ENCODE results near the gene SCT. TPM values are rescaled to one million over a fixed set of nuclear protein-coding genes. Genes with fewer than 3 reads are reported as not detected.

SCT gene
- total RNA-seq, 4 donors from 2014 or later, result 12.6 TPM; not detected in 3

DNA sequence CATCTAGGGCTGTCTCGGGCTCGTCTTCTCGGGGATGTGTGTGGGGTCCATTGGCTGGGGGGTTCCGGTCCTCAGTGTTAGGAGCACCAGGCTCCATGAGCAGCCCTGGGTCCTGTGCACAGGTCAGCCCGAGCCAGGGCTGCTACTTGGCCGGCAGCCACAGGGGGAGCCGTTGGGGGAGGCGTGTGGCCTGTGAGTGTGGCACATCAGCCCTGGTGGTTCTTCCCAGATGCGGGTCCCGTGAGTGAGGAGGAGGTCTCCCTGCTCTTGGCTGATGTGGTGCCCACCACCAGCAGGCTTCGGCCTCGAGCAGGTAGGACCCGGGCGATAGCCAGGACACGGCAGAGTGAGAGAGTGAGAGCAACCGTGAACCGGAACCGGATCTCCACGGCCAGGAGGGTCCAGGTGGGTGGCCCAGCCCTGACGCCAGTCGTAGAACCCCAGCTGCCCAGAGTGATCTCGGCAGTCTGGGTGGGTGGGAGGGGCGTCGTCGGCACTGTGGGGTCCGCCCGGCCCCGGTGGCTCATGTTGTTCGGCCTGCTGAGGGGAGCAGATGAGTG is 29.7 kb downstream of the SCT start:
- no peak overlapping the region for H3K4me3 ChIP-seq
- TF ChIP-seq, protein P1, sequence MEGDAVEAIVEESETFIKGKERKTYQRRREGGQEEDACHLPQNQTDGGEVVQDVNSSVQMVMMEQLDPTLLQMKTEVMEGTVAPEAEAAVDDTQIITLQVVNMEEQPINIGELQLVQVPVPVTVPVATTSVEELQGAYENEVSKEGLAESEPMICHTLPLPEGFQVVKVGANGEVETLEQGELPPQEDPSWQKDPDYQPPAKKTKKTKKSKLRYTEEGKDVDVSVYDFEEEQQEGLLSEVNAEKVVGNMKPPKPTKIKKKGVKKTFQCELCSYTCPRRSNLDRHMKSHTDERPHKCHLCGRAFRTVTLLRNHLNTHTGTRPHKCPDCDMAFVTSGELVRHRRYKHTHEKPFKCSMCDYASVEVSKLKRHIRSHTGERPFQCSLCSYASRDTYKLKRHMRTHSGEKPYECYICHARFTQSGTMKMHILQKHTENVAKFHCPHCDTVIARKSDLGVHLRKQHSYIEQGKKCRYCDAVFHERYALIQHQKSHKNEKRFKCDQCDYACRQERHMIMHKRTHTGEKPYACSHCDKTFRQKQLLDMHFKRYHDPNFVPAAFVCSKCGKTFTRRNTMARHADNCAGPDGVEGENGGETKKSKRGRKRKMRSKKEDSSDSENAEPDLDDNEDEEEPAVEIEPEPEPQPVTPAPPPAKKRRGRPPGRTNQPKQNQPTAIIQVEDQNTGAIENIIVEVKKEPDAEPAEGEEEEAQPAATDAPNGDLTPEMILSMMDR (IDR thresholded peaks at IDR 0.05), result no peak
- no peak for TF ChIP-seq POLR2A (IDR thresholded peaks at IDR 0.05)
- H3K36me3 ChIP-seq, result peaks cover 0 to 99% (median 0%) of the 10 kb centered on the region in 3 donors
- H3K9me3 ChIP-seq, result no peaks in the 10 kb centered on the region
- H3K27ac ChIP-seq, result no peak overlapping the region
- no peak for DNase-seq
- no peaks in the 10 kb centered on the region for H3K27me3 ChIP-seq
- H3K4me1 ChIP-seq, result no peaks in the 10 kb centered on the region

DNA sequence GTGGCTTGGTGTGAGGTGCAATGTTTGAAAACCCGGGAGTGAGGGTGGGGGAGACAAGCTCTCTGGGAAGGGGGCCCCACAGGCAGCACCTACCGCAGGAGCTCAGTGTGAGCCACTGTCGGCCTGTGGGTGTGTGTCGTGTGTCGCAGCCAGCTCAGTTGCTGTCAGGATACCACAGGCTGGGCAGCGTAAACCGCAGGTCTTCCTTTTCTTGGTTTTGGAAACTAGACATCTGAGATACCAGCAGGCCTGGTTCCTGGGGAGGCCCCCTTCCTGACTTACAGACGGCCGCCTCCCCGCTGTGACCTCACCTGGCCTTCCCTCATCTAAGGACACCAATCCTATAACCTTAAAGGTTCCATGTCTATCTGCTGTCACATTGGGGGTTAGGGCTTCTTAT is 30.6 kb downstream of the SCT start:
- no peak overlapping the region for H3K27ac ChIP-seq
- no peaks in the 10 kb centered on the region for H3K27me3 ChIP-seq
- H3K9me3 ChIP-seq, result no peaks in the 10 kb centered on the region
- H3K36me3 ChIP-seq, result peaks cover 0 to 97% (median 0%) of the 10 kb centered on the region in 3 donors
- DNase-seq, result no peak
- H3K4me3 ChIP-seq, result no peak overlapping the region
- TF ChIP-seq, protein P1 (IDR thresholded peaks at IDR 0.05), result no peak
- TF ChIP-seq POLR2A (IDR thresholded peaks at IDR 0.05), result no peak
- no peaks in the 10 kb centered on the region for H3K4me1 ChIP-seq

DNA sequence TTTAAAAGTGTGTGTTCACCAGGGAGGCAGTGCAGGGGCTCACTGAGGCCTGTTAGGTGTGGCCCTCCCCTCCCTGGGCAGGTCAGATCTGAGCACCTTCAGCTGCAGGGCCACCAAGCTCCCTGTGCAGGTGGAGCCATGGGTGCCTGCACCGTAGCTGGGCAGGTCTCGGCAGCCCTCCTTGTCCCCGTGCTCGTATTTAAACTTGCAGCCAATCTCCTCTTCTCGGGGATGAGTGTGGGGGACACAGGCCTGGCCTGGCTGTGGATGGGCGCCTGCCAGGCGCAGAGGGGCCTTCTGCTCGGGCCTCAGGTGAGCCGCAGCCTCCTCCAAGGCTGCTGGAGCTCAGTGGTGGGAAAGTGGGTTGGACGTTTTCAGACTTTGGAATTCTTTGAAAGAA is 31.6 kb downstream of the SCT start:
- Histone ChIP-seq H3K4me3 (no peak overlapping the region), H3K27ac (no peak overlapping the region), H3K9me3 (no peaks in the 10 kb centered on the region), H3K27me3 (no peaks in the 10 kb centered on the region), H3K4me1 (no peaks in the 10 kb centered on the region), H3K36me3 (peaks cover 0 to 97% (median 0%) of the 10 kb centered on the region in 3 donors)
- no peak for DNase-seq
- no peak for TF ChIP-seq POLR2A (IDR thresholded peaks at IDR 0.05)
- TF ChIP-seq, protein P1 (IDR thresholded peaks at IDR 0.05), result no peak

DNA sequence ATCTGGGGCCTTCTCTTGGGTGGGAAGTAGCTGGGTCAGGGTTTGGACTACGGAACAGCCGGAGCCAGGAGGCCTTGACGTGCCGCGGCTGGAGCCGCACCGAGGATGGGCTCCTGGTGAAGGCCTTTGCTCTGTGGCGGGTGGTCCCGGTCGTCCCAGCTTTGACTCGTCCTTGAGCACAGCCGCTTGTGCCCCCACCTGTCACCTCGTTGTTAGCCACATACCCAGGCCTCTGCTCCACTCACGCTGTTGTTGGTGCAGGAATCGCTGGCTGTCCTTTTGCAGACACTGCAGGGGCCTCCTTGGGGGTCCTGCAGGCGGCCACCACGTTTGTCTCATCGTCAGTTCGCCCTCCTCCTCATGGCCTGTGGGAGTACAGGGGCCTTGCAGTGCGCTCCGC is 33.6 kb downstream of the SCT start:
- no peak for TF ChIP-seq POLR2A (IDR thresholded peaks at IDR 0.05)
- TF ChIP-seq, protein P1 (IDR thresholded peaks at IDR 0.05), result no peak
- no peak for DNase-seq
- peaks cover 0 to 97% (median 0%) of the 10 kb centered on the region in 3 donors for H3K36me3 ChIP-seq
- no peak overlapping the region for H3K27ac ChIP-seq
- no peaks in the 10 kb centered on the region for H3K27me3 ChIP-seq
- H3K4me3 ChIP-seq, result no peak overlapping the region
- no peaks in the 10 kb centered on the region for H3K9me3 ChIP-seq
- H3K4me1 ChIP-seq, result peaks cover 0 to 4% (median 0%) of the 10 kb centered on the region in 4 donors

GRCh38 chr11:592918-593317 is 34.1 kb downstream of the SCT start:
- H3K4me1 ChIP-seq, result peaks cover 0 to 8% (median 0%) of the 10 kb centered on the region in 4 donors
- H3K27me3 ChIP-seq, result no peaks in the 10 kb centered on the region
- H3K4me3 ChIP-seq, result no peak overlapping the region
- peaks cover 0 to 97% (median 0%) of the 10 kb centered on the region in 3 donors for H3K36me3 ChIP-seq
- TF ChIP-seq, protein P1 (IDR thresholded peaks at IDR 0.05), result no peak
- no peak for TF ChIP-seq POLR2A (IDR thresholded peaks at IDR 0.05)
- no peak for DNase-seq
- H3K27ac ChIP-seq, result no peak overlapping the region
- no peaks in the 10 kb centered on the region for H3K9me3 ChIP-seq

All from Peyer's patch (tissue), 4 donors.